GM12864 (cell line): Measurements from ENCODE around the gene KCNA5.

Experiments used
- DNase-seq: peaks from one replicate; pipeline ENCODE4 v3.0.0-alpha.2; 2011; ENCODE audit warnings: low read depth
- H3K4me3 ChIP-seq: 2 replicates; pipeline ENCODE4 v1.5.1; 2011; ENCODE audit warnings: mild to moderate bottlenecking, low read depth, low read length, control low read depth
- TF ChIP-seq, protein P1 (sequence below): IDR thresholded peaks from 2 replicates; pipeline ENCODE4 v1.5.1; 2011; ENCODE audit warnings: low read depth, mild to moderate bottlenecking, moderate library complexity, low read length, control low read depth, inconsistent platforms; ENCODE audit errors: missing control alignments

The KCNA5 gene

GRCh38 chr12:5094986-5095385 lies 51.3 kb downstream of the KCNA5 start:
- TF ChIP-seq, protein P1, sequence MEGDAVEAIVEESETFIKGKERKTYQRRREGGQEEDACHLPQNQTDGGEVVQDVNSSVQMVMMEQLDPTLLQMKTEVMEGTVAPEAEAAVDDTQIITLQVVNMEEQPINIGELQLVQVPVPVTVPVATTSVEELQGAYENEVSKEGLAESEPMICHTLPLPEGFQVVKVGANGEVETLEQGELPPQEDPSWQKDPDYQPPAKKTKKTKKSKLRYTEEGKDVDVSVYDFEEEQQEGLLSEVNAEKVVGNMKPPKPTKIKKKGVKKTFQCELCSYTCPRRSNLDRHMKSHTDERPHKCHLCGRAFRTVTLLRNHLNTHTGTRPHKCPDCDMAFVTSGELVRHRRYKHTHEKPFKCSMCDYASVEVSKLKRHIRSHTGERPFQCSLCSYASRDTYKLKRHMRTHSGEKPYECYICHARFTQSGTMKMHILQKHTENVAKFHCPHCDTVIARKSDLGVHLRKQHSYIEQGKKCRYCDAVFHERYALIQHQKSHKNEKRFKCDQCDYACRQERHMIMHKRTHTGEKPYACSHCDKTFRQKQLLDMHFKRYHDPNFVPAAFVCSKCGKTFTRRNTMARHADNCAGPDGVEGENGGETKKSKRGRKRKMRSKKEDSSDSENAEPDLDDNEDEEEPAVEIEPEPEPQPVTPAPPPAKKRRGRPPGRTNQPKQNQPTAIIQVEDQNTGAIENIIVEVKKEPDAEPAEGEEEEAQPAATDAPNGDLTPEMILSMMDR: no peak
- H3K4me3 ChIP-seq: no peak overlapping the region
- no peak for DNase-seq
